ENCODE results near the gene FETUB. TPM values are rescaled to one million over a fixed set of nuclear protein-coding genes. Genes with fewer than 3 reads are reported as not detected.

Gene FETUB
- polyA plus RNA-seq, 1 donor (not counting 4 experiments of a cell fraction or from before 2014, with no cell fraction given), result 0.25 TPM

GRCh38 chr3:186624598-186624997 is 15.6 kb upstream of the FETUB start:
- no peak for FAIRE-seq
- no peaks in the 10 kb centered on the region for H3K36me3 ChIP-seq (ENCODE audit: control insufficient read depth in 2 of 2, extremely low read depth in 1 of 2, insufficient read depth in 2 of 2, low read length in 2 of 2)
- H3K4me1 ChIP-seq (ENCODE audit: control insufficient read depth, extremely low read depth, insufficient read depth, low read length), result no peaks in the 10 kb centered on the region
- no peaks in the 10 kb centered on the region for H3K27me3 ChIP-seq (ENCODE audit: control insufficient read depth, extremely low read depth, insufficient read depth, low read length)
- H3K4me3 ChIP-seq (ENCODE audit: control insufficient read depth in 2 of 3, extremely low read depth in 1 of 3, insufficient read depth in 2 of 3, low read depth in 1 of 3, low read length in 3 of 3), result no peak overlapping the region
- H4K20me1 ChIP-seq (ENCODE audit: control insufficient read depth, extremely low read depth, insufficient read depth, low read length), result no peaks in the 10 kb centered on the region
- H3K9ac ChIP-seq (ENCODE audit: control insufficient read depth, extremely low read depth, insufficient read depth, low read length), result no peak overlapping the region
- H3K4me2 ChIP-seq (ENCODE audit: control insufficient read depth, extremely low read depth, insufficient read depth, low read depth, low read length), result no peak overlapping the region
- H2AFZ ChIP-seq (ENCODE audit: control insufficient read depth, low read length), result no peak overlapping the region
- no peaks in the 10 kb centered on the region for H3K9me1 ChIP-seq (ENCODE audit: control insufficient read depth, extremely low read depth, insufficient read depth, low read length)
- dilution Hi-C loops (cut with MboI; ENCODE audit: extremely low pct_ligation_motif_present, low sequenced_read_pairs), result no loop called here
- no peaks in the 10 kb centered on the region for H3K79me2 ChIP-seq (ENCODE audit: control insufficient read depth, insufficient read depth, low read length)
- no peaks in the 10 kb centered on the region for H3K9me3 ChIP-seq (ENCODE audit: control insufficient read depth, low read depth, low read length)
- no peak for DNase-seq (ENCODE audit: low read depth, low spot score)
- H3K27ac ChIP-seq (ENCODE audit: control insufficient read depth, insufficient read depth, low read length), result no peak overlapping the region
- TF ChIP-seq EZH2 (IDR thresholded peaks at IDR 0.05; ENCODE audit: low read length), result no peak
- no peak for TF ChIP-seq CTCF (optimal IDR thresholded peaks at IDR 0.05 in 1 of 3, IDR thresholded peaks at IDR 0.05 in 1 of 3, conservative IDR thresholded peaks at IDR 0.05 in 1 of 3; ENCODE audit: extremely low read depth in 1 of 3, insufficient read depth in 2 of 3, low read length in 3 of 3)

GRCh38 chr3:186625600-186626042 is 14.6 kb upstream of the FETUB start:
- no peaks in the 10 kb centered on the region for H3K27me3 ChIP-seq (ENCODE audit: control insufficient read depth, extremely low read depth, insufficient read depth, low read length)
- H3K9me1 ChIP-seq (ENCODE audit: control insufficient read depth, extremely low read depth, insufficient read depth, low read length), result no peaks in the 10 kb centered on the region
- dilution Hi-C loops (cut with MboI; ENCODE audit: extremely low pct_ligation_motif_present, low sequenced_read_pairs), result no loop called here
- H3K4me3 ChIP-seq (ENCODE audit: control insufficient read depth in 2 of 3, extremely low read depth in 1 of 3, insufficient read depth in 2 of 3, low read depth in 1 of 3, low read length in 3 of 3), result no peak overlapping the region
- DNase-seq (ENCODE audit: low read depth, low spot score) (no peak), FAIRE-seq (no peak)
- no peaks in the 10 kb centered on the region for H4K20me1 ChIP-seq (ENCODE audit: control insufficient read depth, extremely low read depth, insufficient read depth, low read length)
- H3K36me3 ChIP-seq (ENCODE audit: control insufficient read depth in 2 of 2, extremely low read depth in 1 of 2, insufficient read depth in 2 of 2, low read length in 2 of 2), result no peaks in the 10 kb centered on the region
- no peaks in the 10 kb centered on the region for H3K9me3 ChIP-seq (ENCODE audit: control insufficient read depth, low read depth, low read length)
- no peak overlapping the region for H3K4me2 ChIP-seq (ENCODE audit: control insufficient read depth, extremely low read depth, insufficient read depth, low read depth, low read length)
- H2AFZ ChIP-seq (ENCODE audit: control insufficient read depth, low read length), result no peak overlapping the region
- H3K79me2 ChIP-seq (ENCODE audit: control insufficient read depth, insufficient read depth, low read length), result no peaks in the 10 kb centered on the region
- no peak for TF ChIP-seq CTCF (optimal IDR thresholded peaks at IDR 0.05 in 1 of 3, IDR thresholded peaks at IDR 0.05 in 1 of 3, conservative IDR thresholded peaks at IDR 0.05 in 1 of 3; ENCODE audit: extremely low read depth in 1 of 3, insufficient read depth in 2 of 3, low read length in 3 of 3)
- TF ChIP-seq EZH2 (IDR thresholded peaks at IDR 0.05; ENCODE audit: low read length), result no peak
- no peak overlapping the region for H3K27ac ChIP-seq (ENCODE audit: control insufficient read depth, insufficient read depth, low read length)
- H3K9ac ChIP-seq (ENCODE audit: control insufficient read depth, extremely low read depth, insufficient read depth, low read length), result no peak overlapping the region
- H3K4me1 ChIP-seq (ENCODE audit: control insufficient read depth, extremely low read depth, insufficient read depth, low read length), result no peaks in the 10 kb centered on the region

Measured in keratinocyte (primary cell).